Amniotic stem cell (primary cell): ENCODE results near the gene PARVB.
"Not testable (repeated sequence)": the region's sequence is repeated elsewhere in the genome, so short reads cannot be mapped to it uniquely, and the experiment has no call there.

Source experiments
- DNase-seq: peaks from one replicate; lab custom pipeline; 2025; lab: John Stamatoyannopoulos, UW

Gene PARVB

GRCh38 chr22:44110656-44111055 lies 86.6 kb downstream of the PARVB start:
- DNase-seq = not testable (repeated sequence)

- DNase-seq = no peak
These were observed 87.6 kb downstream of the PARVB start for GRCh38 chr22:44111562-44112155.

- no peak for DNase-seq
These were observed 88.1 kb downstream of the PARVB start for GRCh38 chr22:44112191-44112590.

- no peak for DNase-seq
These were observed 92.2 kb downstream of the PARVB start for GRCh38 chr22:44116331-44116730.

- DNase-seq = no peak
These were observed 92.9 kb downstream of the PARVB start for GRCh38 chr22:44116755-44117684.

GRCh38 chr22:44117746-44118145 lies 93.6 kb downstream of the PARVB start:
- no peak for DNase-seq

GRCh38 chr22:44118645-44119315 lies 94.7 kb downstream of the PARVB start:
- no peak for DNase-seq

- DNase-seq = no peak
These were observed 95.7 kb downstream of the PARVB start for GRCh38 chr22:44119669-44120313.

GRCh38 chr22:44120314-44120704 lies 96.2 kb downstream of the PARVB start:
- no peak for DNase-seq

- DNase-seq = no peak
These were observed 101.3 kb downstream of the PARVB start for GRCh38 chr22:44125421-44125820.

GRCh38 chr22:44126807-44127206 lies 102.7 kb downstream of the PARVB start:
- DNase-seq = no peak

- DNase-seq = no peak
These were observed 103.3 kb downstream of the PARVB start for GRCh38 chr22:44127356-44127755.

- DNase-seq = no peak
These were observed 105.0 kb downstream of the PARVB start for GRCh38 chr22:44128958-44129618.

GRCh38 chr22:44129619-44129976 lies 105.5 kb downstream of the PARVB start:
- no peak for DNase-seq

- no peak for DNase-seq
These were observed 106.1 kb downstream of the PARVB start for GRCh38 chr22:44130076-44130711.

GRCh38 chr22:44131412-44131811 lies 107.3 kb downstream of the PARVB start:
- DNase-seq = no peak

GRCh38 chr22:44131989-44132685 lies 108.0 kb downstream of the PARVB start:
- DNase-seq = no peak

- DNase-seq = no peak
These were observed 108.6 kb downstream of the PARVB start for GRCh38 chr22:44132724-44133123.

- DNase-seq = no peak
These were observed 109.1 kb downstream of the PARVB start for GRCh38 chr22:44133161-44133560.

GRCh38 chr22:44133901-44134571 lies 109.9 kb downstream of the PARVB start:
- DNase-seq = no peak
